Urothelium cell line (cell line): ENCODE measurements around the gene CDKAL1.
"Not testable (repeated sequence)": the region's sequence is repeated elsewhere in the genome, so short reads cannot be mapped to it uniquely, and the experiment has no call there.

ENCODE experiments used
- DNase-seq: peaks from one replicate; pipeline ENCODE4 v3.0.0; 2011; ENCODE audit warnings: low spot score, mixed read lengths
- FAIRE-seq: peaks from 2 replicates; lab custom pipeline; 2011; peaks lifted over from hg19 to GRCh38; lab: Jason Lieb, UNC

The CDKAL1 gene

GRCh38 chr6:20584100-20584731 is 50.0 kb downstream of the CDKAL1 start:
- FAIRE-seq: no peak
- DNase-seq: no peak

DNA sequence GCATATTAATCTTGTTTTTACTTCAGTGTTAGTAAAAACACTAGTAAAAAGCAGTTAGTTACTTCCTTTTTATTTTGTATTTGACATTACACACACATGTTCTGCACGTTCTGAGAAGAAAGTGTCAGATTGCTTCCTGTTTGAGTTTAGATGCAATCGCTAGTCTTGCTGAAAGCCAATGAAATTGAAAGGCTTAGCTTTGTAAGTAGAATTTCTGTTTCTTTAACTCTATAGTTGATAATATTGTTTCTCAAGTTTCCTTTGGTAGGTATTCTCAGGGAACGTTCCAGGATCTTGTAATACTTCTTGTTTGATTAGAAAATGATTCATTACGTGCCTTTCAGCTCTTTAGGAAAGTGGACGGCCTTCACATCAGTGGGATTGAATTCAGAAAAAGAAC is 55.0 kb downstream of the CDKAL1 start:
- no peak for DNase-seq
- FAIRE-seq: no peak

- FAIRE-seq, DNase-seq: not testable (repeated sequence)
These were observed 56.2 kb downstream of the CDKAL1 start for GRCh38 chr6:20590476-20590875.

GRCh38 chr6:20594299-20594853 is 60.1 kb downstream of the CDKAL1 start:
- FAIRE-seq, DNase-seq: not testable (repeated sequence)

DNA sequence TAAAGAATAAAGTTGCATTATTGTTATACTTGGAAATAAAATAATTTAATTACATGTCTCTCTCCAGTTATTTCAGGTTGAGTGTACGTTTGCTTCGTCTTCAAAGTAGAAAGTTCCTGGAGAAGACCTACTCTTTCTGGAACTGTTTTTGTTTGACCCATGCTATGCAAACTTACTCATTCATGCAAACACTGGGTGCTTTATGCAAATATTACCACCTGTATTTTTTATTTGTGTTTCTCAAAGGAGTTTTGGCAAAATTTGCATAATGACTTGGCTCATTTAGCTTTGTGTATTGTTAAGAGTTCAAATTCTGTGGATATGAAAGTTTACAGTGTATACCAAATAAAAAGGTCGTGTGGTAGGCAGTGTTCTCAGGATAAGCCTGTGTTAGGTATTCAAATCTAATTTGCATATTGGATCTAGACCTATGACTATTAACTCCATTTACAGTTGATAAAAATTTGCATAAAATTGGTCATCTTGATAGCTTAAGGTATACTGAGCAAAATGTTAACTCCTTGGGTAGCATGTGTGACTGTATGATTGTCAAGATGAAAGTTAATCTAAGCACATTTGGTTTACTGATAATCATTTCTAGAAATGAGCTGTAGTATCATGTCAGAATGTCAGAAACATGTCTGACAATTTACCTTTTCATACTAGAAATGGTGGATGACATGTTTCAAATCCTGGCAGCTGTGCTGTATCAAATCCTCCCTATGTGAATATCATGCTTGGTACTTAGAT is 65.2 kb downstream of the CDKAL1 start:
- DNase-seq (no peak), FAIRE-seq (no peak)

DNA sequence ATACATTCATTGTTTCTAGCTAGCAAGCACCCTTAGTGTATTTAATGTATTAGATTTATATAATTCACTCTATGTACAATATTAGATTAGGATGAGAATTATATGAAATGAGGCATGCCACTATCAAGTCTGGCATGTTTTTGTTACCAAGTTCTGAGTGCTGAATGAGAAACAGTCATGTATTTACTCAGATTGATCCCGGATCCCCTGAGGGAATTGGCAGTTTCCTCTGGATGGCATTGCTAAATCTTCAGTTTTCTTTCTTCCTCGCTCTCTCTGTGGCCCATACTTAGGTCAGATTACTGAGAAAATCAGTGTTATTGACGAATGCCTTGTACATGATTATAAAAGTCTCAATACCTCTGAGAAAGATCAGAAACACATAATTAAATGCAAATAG is 66.6 kb downstream of the CDKAL1 start:
- DNase-seq (no peak), FAIRE-seq (no peak)

- no peak for DNase-seq
- no peak for FAIRE-seq
These were observed 69.9 kb downstream of the CDKAL1 start for GRCh38 chr6:20604159-20604558.

- DNase-seq (no peak), FAIRE-seq (no peak)
These were observed 70.8 kb downstream of the CDKAL1 start for GRCh38 chr6:20605061-20605460.

DNA sequence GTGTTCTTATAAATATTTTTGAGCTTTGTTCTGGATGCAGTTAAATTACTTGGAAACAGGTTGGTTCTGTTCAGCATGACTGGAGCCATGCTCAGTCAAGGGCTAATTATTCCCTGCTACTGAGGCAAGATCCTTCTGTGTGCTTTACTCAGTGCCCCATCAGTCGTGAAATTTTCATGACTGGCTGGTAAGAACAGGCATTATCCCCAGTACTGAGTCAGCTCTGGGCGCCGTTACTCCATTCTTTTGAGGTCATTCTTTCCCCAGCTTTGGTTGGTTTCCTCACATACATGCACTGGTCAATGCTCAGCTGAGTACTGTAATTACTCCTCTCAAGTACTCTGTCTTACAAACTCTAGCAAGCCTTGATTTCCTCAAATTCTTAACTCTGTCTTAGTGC is 71.3 kb downstream of the CDKAL1 start:
- no peak for DNase-seq

DNA sequence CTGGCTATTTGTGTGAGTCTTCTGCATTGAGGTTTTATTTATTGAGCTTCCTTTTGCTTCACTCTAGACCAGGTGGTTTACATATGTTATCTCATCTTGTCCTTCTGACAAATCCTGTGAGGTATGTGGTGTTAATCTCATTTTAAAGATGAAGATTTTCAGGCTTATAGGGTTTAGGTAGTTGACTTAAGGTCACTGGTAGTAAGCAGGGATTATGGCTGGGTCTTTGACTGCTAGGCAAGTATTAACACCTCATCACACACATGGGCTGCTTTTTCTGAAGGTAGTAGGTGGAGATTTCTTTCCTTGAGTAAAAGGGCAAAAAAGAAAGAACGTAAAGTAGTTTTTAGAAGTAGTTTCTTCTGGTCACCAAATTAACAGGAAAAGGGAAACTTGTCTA is 72.6 kb downstream of the CDKAL1 start:
- DNase-seq: no peak
- no peak for FAIRE-seq

More for the DNA sequence above, 71.3 kb downstream of the CDKAL1 start:
- FAIRE-seq: no peak

GRCh38 chr6:20608356-20608755 is 74.1 kb downstream of the CDKAL1 start:
- no peak for DNase-seq
- no peak for FAIRE-seq

GRCh38 chr6:20608905-20609304 is 74.6 kb downstream of the CDKAL1 start:
- no peak for DNase-seq
- no peak for FAIRE-seq

- not testable (repeated sequence) for DNase-seq, FAIRE-seq
These were observed 75.7 kb downstream of the CDKAL1 start for GRCh38 chr6:20609924-20610323.

DNA sequence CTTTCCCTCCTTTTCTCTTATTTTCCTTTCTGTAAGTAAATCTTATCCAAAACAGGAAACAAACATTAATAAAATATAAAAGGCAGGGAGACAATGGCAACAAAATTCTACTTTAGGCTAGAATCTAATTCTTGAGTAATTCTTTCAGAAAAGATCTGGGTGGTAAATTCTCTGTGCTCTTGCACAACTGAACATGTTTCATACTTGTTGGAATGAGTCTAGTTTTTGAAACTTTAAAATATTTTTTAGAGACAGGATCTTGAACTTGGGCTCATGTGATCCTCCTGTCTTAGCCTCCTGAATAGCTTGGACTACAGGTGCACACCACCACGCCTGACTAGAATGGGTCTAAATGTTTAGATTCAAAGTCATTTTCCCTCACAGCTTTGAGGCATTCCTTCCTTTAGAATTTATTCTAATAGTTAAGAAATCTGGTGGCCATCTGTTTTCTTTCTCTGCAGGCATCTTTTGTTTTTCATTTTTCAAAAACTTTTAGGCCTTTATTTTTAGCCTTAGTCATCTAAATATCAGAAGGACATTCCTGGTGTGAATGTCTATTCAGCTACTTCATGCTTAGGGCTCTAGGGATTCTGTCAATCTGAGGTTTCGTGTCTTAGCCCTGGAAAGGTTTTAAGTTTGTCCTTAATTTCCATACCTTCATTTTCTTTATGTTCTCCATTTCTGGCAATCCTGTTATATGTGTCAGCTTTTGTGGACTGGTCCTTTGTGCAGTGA is 76.5 kb downstream of the CDKAL1 start:
- DNase-seq (no peak), FAIRE-seq (no peak)

- not testable (repeated sequence) for DNase-seq, FAIRE-seq
These were observed 83.3 kb downstream of the CDKAL1 start for GRCh38 chr6:20617537-20617936.

DNA sequence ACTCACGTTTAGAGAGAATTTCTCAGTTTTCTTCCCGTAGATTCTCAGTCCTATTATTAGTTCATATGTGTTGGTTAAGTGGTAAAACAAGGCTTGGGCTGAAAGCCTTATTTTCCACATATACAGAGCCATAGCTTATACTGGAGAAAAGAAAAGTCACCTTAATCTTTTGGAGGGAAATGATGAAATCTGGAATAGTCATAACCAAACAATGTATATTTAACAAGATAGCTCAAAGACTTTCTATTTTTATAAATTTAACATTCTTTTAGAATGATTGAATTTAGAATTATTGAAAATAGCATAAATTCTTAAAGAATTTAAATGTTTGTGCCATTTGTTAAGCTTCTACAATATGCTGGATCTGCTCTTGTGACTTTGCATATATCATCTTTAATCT is 85.8 kb downstream of the CDKAL1 start:
- FAIRE-seq: no peak
- DNase-seq: no peak

GRCh38 chr6:20623761-20624160 is 89.5 kb downstream of the CDKAL1 start:
- DNase-seq: no peak
- no peak for FAIRE-seq

DNA sequence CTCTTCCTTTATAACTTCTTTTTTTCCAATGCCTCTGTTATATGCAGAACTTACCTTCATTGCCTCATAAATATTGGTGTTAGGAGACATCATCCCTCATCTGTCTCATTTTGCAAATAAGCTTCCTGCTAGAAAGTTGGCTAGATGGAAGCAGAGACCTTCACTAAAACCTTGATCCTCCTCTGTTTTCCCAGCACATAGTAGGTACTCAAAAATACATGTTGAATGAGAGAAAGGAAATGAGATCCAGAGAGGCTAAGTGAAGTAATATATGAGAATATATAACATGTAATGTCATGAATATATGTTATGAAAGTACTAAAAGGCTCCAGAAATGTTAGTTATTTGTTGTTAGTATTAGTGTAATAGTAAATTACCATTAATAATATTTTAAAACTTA is 91.9 kb downstream of the CDKAL1 start:
- FAIRE-seq (no peak), DNase-seq (no peak)

DNA sequence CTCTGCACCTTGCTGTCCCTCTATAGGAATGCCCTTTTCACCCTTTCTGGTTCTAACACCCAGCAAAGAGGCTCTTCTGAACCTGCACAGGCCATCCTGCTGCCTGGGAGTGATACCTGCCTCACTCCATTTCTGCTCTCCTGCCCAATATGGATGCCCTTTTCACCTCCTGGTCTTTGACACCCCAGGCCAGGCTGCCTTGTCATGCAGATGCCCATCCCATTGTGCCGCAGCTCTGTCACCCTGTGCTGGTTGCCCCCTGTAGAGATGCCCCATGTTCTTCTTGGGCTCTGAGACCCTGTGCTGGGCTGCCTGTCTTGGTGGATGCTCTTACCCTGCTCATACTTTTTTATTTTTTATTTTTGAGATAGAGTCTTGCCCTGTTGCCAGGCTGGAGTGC is 95.3 kb downstream of the CDKAL1 start:
- DNase-seq: no peak
- no peak for FAIRE-seq

DNA sequence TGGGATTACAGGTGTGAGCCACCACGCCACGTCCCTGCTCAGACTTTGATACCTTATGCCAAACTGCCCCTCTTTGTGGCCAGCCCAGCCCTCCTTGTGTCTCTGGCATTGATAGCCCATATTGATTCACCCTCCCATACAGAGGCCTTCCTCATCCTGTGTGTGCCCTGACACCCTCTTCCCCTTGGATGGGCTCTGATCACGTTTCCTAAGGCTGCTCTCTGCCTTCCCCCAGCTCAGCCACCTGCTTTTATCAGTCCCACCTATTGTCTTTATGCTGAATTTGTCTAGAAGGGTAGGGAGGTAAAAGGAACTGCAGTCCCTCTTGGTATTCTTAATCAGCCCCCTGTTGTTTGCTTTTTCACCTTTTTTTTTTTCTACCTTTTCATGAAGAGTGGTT is 95.9 kb downstream of the CDKAL1 start:
- FAIRE-seq (no peak), DNase-seq (no peak)
